Measurements from ENCODE around the gene NMNAT2. TPM values are rescaled to one million over a fixed set of nuclear protein-coding genes. Genes with fewer than 3 reads are reported as not detected.

NMNAT2 gene
- polyA plus RNA-seq, 1 donor from 2014 or later, result 43.8 TPM

Other genes with a start within 250 kb of the NMNAT2 start
- 0.67 and 1.2 TPM in 2 replicates for gene LAMC2, start 232.1 kb downstream of the NMNAT2 start, polyA plus RNA-seq
- gene SMG7, start 54.1 kb upstream of the NMNAT2 start, polyA plus RNA-seq, result 17.1 and 19.1 TPM in 2 replicates
- gene NCF2, start 172.1 kb upstream of the NMNAT2 start, polyA plus RNA-seq, result not detected in 2 replicates
- 179 and 197 TPM in 2 replicates for gene ARPC5, start 217.4 kb upstream of the NMNAT2 start, polyA plus RNA-seq
- gene APOBEC4, start 234.9 kb upstream of the NMNAT2 start, polyA plus RNA-seq, result not detected in 2 replicates